Measurements from ENCODE around the gene SPART. TPM values are rescaled to one million over a fixed set of nuclear protein-coding genes. Genes with fewer than 3 reads are reported as not detected.
A peak's percentile ranks its signal among the peaks of the same experiment; 100 is the strongest.

SPART gene
- total and polyA plus RNA-seq, 9 of the 15 experiments (the other 6 are each of a cell fraction or from before 2014, with no cell fraction given): 18.7 to 79.0 (median 41.0) TPM

DNA sequence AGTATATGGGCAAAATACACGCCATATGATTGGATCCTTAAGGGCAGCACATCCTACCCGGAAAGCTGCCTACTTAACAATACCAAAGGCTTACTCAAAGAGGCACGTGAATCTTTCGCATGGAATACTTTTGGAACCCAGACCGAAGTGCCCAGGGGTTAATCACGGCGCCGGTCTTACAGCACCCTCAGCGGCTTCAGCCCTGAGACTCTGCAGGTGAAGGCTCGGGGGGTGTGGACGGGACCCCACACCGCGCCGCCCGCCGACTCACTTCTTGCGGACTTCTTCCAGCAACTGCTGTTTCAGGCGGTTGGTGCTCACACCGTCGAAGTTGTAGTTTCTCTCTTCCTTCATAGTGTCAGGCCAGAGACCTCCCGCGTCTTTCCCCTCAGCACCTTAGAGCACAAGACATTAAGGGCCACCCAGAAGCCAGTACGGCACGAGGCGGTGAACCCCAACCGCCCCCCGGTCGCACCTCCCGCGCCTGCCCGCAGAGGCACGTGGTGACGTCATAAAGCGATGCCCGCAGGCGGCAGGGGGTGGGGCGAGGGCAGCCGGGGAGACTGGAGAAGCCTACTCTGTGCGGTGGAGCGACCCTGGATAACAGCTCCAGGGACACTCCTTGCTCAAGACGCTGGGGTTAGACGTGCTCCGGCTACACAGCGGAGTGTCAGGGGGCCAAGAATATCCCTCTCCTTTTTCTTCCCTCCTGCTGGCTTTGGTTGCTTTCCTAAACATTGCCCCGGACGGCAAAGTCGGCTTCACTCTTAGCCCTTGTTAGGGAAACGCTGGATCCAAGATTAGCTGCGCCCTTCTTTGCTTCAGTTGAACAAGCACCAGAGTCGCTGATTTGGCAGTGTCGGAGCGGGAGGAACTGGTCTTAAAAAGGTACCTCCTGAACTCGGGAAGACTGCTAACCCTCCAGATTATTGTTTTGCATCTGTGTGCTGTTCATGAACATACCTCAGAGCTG is 48.5 kb downstream of the SPART start, which contains the start of gene CCDC169 (continued):
- TF ChIP-seq, protein P1, sequence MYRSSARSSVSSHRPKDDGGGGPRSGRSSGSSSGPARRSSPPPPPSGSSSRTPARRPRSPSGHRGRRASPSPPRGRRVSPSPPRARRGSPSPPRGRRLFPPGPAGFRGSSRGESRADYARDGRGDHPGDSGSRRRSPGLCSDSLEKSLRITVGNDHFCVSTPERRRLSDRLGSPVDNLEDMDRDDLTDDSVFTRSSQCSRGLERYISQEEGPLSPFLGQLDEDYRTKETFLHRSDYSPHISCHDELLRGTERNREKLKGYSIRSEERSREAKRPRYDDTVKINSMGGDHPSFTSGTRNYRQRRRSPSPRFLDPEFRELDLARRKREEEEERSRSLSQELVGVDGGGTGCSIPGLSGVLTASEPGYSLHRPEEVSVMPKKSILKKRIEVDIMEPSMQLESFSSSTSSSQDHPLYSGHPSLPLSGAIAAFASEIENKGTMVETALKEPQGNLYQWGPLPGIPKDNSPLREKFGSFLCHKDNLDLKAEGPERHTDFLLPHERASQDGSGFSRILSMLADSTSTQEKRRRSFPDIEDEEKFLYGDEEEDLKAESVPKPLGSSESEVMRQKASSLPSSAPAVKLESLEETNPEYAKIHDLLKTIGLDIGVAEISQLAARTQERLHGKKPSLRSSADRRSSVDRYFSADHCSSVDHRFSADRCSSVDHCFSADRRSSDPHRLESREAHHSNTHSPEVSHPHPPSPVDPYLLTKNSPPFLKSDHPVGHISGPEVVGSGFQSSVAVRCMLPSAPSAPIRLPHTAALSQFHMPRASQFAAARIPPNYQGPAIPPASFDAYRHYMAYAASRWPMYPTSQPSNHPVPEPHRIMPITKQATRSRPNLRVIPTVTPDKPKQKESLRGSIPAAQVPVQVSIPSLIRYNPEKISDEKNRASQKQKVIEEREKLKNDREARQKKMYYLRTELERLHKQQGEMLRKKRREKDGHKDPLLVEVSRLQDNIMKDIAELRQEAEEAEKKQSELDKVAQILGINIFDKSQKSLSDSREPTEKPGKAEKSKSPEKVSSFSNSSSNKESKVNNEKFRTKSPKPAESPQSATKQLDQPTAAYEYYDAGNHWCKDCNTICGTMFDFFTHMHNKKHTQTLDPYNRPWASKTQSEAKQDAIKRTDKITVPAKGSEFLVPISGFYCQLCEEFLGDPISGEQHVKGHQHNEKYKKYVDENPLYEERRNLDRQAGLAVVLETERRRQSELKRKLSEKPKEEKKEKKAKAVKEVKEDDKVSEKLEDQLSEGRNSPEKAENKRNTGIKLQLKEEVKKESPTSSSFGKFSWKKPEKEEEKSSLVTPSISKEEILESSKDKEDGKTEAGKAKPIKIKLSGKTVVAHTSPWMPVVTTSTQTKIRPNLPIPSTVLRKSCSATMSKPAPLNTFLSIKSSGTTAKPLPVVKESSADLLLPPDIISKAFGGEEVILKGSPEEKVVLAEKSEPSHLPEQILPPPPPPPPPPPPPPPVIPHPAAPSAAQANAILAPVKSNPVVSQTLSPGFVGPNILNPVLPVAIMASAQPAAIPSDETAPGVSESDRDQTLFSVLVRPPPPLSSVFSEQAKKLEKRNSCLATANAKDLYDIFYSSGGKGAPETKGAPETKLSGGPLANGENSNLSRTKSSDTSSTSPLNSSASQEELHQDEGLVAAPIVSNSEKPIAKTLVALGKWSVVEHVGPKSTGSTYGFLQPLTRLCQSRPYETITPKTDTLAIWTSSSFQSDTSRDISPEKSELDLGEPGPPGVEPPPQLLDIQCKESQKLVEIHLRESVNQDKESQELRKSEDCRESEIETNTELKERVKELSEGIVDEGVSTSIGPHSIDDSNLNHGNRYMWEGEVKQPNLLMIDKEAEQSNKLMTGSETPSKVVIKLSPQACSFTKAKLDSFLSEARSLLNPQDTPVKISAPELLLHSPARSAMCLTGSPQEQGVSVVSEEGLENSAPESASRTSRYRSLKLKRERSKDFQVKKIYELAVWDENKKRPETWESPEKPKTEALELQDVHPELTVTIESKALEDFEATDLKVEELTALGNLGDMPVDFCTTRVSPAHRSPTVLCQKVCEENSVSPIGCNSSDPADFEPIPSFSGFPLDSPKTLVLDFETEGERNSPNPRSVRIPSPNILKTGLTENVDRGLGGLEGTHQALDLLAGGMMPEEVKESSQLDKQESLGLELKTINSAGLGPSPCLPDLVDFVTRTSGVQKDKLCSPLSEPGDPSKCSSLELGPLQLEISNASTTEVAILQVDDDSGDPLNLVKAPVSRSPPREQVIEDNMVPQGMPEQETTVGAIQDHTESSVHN (IDR thresholded peaks at IDR 0.05; ENCODE audit: borderline replicate concordance in 1 of 2, low read depth in 1 of 2): no peak
- TF ChIP-seq, protein P2, sequence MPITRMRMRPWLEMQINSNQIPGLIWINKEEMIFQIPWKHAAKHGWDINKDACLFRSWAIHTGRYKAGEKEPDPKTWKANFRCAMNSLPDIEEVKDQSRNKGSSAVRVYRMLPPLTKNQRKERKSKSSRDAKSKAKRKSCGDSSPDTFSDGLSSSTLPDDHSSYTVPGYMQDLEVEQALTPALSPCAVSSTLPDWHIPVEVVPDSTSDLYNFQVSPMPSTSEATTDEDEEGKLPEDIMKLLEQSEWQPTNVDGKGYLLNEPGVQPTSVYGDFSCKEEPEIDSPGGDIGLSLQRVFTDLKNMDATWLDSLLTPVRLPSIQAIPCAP (CRISPR knock-in tag; IDR thresholded peaks at IDR 0.05; ENCODE audit: borderline replicate concordance): no peak
- TF ChIP-seq RHOXF2B (CRISPR knock-in tag; conservative IDR thresholded peaks at IDR 0.05) (no peak), POLR2A (conservative IDR thresholded peaks at IDR 0.05) (peak; percentile 84), GABPB2 (CRISPR knock-in tag; conservative IDR thresholded peaks at IDR 0.05) (no peak), NONO (IDR thresholded peaks at IDR 0.05; ENCODE audit: low read depth in 2 of 2, low read length in 1 of 2) (no peak)
- TF ChIP-seq, protein P3, sequence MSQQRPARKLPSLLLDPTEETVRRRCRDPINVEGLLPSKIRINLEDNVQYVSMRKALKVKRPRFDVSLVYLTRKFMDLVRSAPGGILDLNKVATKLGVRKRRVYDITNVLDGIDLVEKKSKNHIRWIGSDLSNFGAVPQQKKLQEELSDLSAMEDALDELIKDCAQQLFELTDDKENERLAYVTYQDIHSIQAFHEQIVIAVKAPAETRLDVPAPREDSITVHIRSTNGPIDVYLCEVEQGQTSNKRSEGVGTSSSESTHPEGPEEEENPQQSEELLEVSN (IDR thresholded peaks at IDR 0.05; ENCODE audit: borderline replicate concordance in 1 of 2, extremely low read depth in 1 of 2, insufficient read depth in 1 of 2, insufficient read length in 1 of 2, low read depth in 1 of 2, low read length in 1 of 2, poor library complexity in 1 of 2, severe bottlenecking in 1 of 2): peak; percentile 64 to 85
- TF ChIP-seq, protein P4, sequence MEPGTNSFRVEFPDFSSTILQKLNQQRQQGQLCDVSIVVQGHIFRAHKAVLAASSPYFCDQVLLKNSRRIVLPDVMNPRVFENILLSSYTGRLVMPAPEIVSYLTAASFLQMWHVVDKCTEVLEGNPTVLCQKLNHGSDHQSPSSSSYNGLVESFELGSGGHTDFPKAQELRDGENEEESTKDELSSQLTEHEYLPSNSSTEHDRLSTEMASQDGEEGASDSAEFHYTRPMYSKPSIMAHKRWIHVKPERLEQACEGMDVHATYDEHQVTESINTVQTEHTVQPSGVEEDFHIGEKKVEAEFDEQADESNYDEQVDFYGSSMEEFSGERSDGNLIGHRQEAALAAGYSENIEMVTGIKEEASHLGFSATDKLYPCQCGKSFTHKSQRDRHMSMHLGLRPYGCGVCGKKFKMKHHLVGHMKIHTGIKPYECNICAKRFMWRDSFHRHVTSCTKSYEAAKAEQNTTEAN (CRISPR knock-in tag; IDR thresholded peaks at IDR 0.05): no peak
- TF ChIP-seq, protein P5, sequence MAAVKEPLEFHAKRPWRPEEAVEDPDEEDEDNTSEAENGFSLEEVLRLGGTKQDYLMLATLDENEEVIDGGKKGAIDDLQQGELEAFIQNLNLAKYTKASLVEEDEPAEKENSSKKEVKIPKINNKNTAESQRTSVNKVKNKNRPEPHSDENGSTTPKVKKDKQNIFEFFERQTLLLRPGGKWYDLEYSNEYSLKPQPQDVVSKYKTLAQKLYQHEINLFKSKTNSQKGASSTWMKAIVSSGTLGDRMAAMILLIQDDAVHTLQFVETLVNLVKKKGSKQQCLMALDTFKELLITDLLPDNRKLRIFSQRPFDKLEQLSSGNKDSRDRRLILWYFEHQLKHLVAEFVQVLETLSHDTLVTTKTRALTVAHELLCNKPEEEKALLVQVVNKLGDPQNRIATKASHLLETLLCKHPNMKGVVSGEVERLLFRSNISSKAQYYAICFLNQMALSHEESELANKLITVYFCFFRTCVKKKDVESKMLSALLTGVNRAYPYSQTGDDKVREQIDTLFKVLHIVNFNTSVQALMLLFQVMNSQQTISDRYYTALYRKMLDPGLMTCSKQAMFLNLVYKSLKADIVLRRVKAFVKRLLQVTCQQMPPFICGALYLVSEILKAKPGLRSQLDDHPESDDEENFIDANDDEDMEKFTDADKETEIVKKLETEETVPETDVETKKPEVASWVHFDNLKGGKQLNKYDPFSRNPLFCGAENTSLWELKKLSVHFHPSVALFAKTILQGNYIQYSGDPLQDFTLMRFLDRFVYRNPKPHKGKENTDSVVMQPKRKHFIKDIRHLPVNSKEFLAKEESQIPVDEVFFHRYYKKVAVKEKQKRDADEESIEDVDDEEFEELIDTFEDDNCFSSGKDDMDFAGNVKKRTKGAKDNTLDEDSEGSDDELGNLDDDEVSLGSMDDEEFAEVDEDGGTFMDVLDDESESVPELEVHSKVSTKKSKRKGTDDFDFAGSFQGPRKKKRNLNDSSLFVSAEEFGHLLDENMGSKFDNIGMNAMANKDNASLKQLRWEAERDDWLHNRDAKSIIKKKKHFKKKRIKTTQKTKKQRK (IDR thresholded peaks at IDR 0.05; ENCODE audit: borderline replicate concordance, low read depth, low read length): no peak

Measured in K562 (cell line).